Skin of body (tissue), 2 donors: ENCODE results near the gene CSAG3. TPM values are rescaled to one million over a fixed set of nuclear protein-coding genes. Genes with fewer than 3 reads are reported as not detected.
"Not testable (repeated sequence)": the region's sequence is repeated elsewhere in the genome, so short reads cannot be mapped to it uniquely, and the experiment has no call there.

Experiments
- DNase-seq: peaks from one replicate; lab custom pipeline; 2025; lab: John Stamatoyannopoulos, UW
- total RNA-seq: library from RNA; depleted of rRNA; stranded (reverse); fragments of >200 nt; gene quantifications from one replicate; pipeline ENCODE4 v1.2.3, GENCODE V29; 2014

Gene CSAG3
- total RNA-seq = not detected

DNA sequence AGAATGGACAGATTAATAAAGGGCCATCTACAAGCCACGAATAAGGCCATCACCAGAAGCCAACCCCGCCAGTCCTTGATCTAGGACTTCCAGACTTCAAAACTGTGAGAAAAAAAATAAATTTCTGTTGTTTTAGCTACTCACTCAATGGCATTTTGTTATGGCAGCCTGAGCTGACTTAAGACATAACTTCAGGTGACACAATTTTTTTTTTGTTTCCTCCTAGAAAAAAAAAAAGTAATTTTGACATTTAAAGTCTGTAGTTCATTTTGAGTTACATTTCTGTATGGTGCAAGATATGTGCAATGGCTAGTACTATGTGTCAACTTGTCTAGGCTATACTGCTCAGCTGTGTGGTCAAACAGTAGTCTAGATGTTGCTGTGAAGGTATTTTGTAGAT is at the start of gene CSAG3:
Gene CSAG3, plus strand, starts transcription at position 301 of the 400 bp plus-strand sequence.
- not testable (repeated sequence) for DNase-seq

DNA sequence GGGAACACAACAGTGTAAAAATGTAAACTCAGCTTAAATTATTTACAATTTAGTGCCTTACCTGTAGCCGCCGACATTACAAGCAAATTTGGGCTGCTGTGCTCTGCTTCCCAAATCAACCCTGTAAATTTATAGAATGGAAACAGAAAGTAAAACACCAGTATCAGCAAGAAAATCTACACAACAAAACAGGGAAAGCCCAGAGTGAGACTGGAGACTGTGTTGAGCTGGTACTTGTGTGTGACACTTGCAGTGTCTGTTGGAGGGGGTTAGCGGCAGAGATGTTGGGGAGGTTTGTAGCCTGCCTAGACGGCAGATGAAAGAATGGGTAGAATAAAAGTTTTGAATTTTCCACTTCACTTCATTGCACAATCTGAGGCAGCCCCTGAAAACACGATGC is 45.8 kb upstream of the CSAG3 start:
- not testable (repeated sequence) for DNase-seq

DNA sequence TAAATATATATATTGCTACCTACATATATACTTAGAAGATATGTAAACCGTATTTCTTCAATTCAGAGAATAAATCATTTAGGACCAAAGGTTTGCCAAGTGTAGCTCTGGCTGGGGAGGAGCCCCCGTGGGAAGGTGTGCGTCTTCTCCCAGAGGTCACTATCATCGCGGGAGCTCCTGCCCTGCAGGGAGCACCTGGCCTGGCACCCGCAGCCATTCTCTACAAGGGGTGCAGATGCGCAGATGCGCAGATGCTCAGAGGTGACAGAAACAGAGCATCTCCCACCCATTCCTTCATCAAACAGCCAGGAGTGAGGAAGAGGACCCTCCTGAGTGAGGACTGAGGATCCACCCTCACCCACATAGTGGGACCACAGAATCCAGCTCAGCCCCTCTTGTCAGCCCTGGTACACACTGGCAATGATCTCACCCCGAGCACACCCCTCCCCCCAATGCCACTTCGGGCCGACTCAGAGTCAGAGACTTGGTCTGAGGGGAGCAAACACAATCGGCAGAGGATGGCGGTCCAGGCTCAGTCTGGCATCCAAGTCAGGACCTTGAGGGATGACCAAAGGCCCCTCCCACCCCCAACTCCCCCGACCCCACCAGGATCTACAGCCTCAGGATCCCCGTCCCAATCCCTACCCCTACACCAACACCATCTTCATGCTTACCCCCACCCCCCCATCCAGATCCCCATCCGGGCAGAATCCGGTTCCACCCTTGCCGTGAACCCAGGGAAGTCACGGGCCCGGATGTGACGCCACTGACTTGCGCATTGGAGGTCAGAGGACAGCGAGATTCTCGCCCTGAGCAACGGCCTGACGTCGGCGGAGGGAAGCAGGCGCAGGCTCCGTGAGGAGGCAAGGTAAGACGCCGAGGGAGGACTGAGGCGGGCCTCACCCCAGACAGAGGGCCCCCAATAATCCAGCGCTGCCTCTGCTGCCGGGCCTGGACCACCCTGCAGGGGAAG is 44.9 kb upstream of the CSAG3 start, which contains the start of gene MAGEA2B:
Gene MAGEA2B, plus strand, starts transcription at position 814 of the 973 bp plus-strand sequence. CDS start 2,479 bp downstream, outside the sequence.
- DNase-seq = not testable (repeated sequence)

DNA sequence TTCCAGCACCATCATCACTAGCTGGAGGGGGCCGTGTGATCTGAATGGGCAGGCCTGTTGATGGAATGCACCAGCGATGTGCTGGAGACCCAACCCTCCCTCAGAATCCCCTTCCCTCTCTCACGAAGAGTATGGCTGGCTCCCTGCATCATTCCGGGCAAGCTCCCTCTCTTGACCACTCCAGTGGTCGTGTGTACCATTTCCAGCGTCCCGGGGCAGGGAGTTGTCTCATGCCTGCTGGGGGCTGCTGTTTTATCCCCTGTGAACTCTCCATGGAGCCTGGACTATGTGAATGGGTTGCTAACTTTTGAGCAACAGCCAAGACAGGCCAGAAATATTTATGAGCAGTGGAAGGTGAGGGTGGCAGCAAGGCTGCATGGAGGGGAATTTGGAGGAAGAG is 33.6 kb upstream of the CSAG3 start:
- DNase-seq = no peak

DNA sequence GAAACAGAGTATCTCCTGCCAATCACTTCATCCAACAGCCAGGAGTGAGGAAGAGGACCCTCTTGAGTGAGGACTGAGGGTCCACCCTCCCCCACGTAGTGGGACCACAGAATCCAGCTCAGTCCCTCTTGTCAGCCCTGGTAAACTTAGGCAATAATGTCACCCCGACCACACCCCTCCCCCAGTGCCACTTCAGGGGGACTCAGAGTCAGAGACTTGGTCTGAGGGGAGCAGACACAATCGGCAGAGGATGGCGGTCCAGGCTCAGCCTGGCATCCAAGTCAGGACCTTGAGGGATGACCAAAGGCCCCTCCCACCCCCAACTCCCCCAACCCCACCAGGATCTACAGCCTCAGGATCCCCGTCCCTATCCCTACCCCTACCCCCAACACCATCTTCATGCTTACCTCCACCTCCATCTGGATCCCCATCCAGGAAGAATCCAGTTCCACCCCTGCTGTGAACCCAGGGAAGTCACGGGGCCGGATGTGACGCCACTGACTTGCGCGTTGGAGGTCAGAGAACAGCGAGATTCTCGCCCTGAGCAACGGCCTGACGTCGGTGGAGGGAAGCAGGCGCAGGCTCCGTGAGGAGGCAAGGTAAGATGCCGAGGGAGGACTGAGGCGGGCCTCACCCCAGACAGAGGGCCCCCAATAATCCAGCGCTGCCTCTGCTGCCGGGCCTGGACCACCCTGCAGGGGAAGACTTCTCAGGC is 25.6 kb upstream of the CSAG3 start, which contains the start of the genes CSAG1 and MAGEA12:
Gene CSAG1, minus strand, starts transcription at position 461 of the 715 bp plus-strand sequence. CDS start 1,261 bp downstream, outside the sequence.
Gene MAGEA12, plus strand, starts transcription at position 497 of the 715 bp plus-strand sequence. CDS start 2,405 bp downstream, outside the sequence.
- no peak for DNase-seq

DNA sequence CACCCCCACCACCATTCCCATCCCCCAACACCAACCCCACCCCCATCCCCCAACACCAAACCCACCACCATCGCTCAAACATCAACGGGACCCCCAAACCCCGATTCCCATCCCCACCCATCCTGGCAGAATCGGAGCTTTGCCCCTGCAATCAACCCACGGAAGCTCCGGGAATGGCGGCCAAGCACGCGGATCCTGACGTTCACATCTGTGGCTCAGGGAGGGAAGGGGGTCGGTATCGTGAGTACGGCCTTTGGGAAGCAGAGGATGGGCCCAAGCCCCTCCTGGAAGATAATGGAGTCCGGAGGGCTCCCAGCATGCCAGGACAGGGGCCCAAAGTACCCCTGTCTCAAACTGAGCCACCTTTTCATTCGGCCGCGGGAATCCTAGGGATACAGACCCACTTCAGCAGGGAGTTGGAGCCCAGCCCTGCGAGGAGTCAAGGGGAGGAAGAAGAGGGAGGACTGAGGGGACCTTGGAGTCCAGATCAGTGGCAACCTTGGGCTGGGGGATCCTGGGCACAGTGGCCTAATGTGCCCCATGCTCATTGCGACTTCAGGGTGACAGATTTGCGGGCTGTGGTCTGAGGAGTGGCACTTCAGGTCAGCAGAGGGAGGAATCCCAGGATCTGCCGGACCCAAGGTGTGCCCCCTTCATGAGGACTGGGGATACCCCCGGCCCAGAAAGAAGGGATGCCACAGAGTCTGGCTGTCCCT is 24.7 kb upstream of the CSAG3 start:
- DNase-seq = not testable (repeated sequence)

DNA sequence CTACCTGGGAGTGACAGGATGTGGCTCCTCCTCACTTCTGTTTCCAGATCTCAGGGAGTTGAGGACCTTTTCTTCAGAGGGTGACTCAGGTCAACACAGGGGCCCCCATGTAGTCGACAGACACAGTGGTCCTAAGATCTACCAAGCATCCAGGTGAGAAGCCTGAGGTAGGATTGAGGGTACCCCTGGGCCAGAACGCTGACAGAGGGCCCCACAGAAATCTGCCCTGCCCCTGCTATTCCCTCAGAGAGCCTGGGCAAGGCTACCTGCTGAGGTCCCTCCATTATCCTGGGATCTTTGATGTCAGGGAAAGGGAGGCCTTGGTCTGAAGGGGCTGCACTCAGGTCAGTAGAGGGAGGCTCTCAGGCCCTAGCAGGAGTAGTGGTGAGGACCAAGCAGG is 23.9 kb upstream of the CSAG3 start:
- no peak for DNase-seq

DNA sequence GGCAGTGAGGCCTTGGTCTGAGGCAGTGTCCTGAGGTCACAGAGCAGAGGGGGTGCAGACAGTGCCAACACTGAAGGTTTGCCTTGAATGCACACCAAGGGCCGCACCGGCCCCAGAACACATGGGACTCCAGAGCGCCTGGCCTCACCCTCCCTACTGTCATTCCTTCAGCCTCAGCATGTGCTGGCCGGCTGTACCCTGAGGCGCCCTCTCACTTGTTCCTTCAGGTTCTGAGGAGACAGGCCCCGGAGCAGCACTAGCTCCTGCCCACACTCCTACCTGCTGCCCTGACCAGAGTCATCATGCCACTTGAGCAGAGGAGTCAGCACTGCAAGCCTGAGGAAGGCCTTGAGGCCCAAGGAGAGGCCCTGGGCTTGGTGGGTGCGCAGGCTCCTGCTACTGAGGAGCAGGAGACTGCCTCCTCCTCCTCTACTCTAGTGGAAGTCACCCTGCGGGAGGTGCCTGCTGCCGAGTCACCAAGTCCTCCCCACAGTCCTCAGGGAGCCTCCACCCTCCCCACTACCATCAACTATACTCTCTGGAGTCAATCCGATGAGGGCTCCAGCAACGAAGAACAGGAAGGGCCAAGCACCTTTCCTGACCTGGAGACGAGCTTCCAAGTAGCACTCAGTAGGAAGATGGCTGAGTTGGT is 23.0 kb upstream of the CSAG3 start:
- DNase-seq = no peak

DNA sequence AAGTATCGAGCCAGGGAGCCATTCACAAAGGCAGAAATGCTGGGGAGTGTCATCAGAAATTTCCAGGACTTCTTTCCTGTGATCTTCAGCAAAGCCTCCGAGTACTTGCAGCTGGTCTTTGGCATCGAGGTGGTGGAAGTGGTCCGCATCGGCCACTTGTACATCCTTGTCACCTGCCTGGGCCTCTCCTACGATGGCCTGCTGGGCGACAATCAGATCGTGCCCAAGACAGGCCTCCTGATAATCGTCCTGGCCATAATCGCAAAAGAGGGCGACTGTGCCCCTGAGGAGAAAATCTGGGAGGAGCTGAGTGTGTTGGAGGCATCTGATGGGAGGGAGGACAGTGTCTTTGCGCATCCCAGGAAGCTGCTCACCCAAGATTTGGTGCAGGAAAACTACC is 22.5 kb upstream of the CSAG3 start:
- DNase-seq = not testable (repeated sequence)

DNA sequence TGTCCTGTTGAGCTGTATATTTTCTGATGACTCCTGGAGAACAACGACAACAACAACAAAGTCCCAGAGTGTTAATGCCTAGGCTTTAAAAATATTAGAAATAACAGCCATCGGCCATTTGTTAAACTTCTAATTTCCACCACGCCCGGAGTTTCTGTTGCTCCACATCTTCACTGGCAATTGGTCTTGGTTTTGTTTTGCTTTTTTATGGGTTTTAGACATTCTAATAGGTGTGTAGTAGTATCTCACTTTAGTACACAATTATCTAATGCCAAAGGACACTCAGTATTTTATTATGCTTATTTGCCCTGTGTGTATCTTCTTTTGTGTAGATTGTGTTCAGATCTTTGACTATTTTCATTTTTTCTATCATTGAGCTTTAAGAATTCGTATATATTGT is 20.5 kb upstream of the CSAG3 start:
- no peak for DNase-seq

DNA sequence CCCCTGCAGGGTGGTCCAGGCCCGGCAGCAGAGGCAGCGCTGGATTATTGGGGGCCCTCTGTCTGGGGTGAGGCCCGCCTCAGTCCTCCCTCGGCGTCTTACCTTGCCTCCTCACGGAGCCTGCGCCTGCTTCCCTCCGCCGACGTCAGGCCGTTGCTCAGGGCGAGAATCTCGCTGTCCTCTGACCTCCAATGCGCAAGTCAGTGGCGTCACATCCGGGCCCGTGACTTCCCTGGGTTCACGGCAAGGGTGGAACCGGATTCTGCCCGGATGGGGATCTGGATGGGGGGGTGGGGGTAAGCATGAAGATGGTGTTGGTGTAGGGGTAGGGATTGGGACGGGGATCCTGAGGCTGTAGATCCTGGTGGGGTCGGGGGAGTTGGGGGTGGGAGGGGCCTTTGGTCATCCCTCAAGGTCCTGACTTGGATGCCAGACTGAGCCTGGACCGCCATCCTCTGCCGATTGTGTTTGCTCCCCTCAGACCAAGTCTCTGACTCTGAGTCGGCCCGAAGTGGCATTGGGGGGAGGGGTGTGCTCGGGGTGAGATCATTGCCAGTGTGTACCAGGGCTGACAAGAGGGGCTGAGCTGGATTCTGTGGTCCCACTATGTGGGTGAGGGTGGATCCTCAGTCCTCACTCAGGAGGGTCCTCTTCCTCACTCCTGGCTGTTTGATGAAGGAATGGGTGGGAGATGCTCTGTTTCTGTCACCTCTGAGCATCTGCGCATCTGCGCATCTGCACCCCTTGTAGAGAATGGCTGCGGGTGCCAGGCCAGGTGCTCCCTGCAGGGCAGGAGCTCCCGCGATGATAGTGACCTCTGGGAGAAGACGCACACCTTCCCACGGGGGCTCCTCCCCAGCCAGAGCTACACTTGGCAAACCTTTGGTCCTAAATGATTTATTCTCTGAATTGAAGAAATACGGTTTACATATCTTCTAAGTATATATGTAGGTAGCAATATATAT is 5.0 kb upstream of the CSAG3 start, which contains the start of gene MAGEA2:
Gene MAGEA2, minus strand, starts transcription at position 157 of the 965 bp plus-strand sequence. CDS start 2,479 bp downstream, outside the sequence.
- not testable (repeated sequence) for DNase-seq

DNA sequence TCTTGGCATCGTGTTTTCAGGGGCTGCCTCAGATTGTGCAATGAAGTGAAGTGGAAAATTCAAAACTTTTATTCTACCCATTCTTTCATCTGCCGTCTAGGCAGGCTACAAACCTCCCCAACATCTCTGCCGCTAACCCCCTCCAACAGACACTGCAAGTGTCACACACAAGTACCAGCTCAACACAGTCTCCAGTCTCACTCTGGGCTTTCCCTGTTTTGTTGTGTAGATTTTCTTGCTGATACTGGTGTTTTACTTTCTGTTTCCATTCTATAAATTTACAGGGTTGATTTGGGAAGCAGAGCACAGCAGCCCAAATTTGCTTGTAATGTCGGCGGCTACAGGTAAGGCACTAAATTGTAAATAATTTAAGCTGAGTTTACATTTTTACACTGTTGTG is 4.1 kb upstream of the CSAG3 start:
- DNase-seq = not testable (repeated sequence)

DNA sequence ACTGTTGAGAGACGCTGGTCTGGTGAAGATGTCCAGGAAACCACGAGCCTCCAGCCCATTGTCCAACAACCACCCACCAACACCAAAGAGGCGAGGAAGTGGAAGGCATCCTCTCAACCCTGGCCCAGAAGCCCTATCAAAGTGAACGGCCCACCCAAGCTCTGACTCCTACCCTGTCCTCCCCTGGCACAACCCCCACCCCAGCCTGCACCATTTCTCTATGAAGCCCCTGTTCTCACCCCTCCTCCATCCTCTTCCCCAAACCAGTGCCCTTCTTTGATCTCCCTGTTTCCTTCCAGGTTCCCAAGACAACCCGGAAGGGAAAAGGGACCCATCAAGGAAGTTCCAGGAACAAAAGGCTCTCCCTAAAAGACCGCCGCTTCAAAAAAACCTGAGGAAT is 526 bp downstream of the CSAG3 start:
- not testable (repeated sequence) for DNase-seq

DNA sequence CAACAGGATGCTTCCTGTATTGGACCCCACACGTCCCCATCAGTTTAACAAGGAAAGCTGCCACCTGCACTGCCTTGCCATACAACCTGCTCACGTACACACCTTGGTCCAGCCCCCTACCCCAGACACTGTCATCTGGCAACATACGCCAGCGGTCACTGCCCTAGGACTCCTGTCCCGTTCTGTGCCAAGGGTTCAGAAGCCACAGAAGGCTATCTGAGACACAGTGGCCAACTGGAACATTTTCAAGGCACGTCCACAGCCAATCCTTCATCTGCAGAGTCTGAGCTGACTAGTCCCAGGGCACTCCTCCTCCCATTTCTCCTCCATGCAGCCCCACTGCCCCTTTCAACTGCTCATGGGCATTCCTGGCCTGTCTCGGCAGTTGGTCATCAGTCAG is 2.6 kb downstream of the CSAG3 start:
- DNase-seq = not testable (repeated sequence)

DNA sequence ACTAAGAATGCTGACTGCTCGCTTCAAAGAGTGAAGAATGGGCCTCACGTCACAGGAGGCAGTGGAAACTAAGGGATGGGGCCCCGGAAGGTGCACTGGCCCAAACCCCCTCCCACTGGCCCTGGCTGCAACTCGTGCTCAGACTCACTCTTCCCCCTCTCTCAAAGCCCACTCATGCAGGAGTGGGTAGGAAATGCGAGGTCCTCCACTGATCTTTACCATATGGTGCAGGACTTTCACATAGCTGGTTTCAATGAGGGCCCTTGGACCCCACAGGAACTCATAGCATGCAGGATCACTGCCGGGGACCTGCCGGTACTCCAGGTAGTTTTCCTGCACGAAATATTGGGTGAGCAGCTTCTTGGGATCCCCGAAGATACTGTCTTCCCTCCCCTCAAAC is 7.5 kb downstream of the CSAG3 start:
- DNase-seq = not testable (repeated sequence)

DNA sequence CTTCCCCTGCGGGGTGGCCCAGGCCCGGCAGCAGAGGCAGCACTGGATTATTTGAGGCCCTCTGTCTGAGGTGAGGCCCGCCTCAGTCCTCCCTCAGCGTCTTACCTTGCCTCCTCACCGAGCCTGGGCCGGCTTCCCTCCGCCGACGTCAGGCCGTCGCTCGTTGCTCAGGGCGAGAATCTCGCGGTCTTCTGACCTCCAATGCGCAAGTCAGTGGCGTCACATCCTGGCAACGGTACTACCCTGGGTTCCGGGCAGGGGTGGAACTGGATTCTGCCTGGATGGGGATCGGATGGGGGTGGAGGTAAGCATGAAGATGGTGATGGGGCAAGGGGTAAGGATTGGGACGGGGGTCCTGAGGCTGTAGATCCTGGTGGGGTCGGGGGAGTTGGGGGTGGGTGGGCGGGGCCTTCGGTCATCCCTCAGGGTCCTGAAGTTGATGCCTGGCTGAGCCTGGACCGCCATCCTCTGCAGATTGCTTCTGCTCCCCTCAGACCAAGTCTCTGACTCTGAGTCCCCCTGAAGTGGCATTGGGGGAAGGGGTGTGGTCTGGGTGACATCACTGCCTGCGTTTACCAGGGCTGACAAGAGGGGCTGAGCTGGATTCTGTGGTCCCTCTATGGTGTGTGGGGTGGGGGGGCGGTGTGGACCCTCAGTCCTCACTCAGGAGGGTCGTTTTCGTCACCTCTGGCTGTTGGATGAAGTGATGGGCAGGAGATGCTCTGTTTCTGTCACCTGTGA is 10.7 kb downstream of the CSAG3 start, which contains the start of gene MAGEA6:
Gene MAGEA6, minus strand, starts transcription at position 141 of the 741 bp plus-strand sequence. CDS start 2,039 bp downstream, outside the sequence.
- DNase-seq = not testable (repeated sequence)

DNA sequence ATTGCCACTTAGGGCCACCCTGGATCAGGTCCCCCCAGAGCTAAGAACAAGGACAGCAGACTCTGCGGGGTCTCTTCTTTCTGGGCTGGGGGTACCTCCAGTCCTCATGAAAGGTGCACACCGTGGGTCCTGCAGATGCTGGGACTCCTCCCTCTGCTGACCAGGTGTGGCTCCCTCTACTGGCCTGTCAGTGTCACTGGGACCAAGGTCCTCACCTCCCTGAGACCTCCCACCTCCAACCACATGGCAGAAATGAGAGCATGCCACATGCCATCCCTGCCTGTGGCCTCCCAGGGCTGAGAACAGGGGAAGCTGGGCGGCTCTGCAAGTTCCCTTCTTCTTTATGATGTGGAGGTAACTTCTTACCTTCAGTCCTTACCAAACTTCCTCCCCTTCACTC is 28.0 kb downstream of the CSAG3 start:
- DNase-seq = not testable (repeated sequence)

DNA sequence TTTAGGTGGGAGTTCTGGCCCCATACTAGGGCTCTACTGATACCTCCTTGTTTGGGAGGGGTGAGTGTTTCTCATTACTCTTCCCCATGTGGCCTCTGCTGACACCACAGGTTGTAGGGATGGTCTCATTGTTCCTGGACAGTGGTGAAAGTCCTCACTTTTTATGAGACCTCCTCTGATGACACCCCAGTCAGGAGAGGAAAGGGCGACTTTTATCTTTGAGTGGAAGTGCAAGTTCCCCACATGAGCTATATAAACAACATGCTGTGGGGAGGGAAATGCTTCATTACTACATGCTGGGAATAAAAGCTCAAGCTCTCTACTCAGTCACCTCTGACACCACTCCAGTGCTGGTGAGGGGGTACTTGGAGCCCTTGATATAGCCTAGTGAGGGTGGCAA is 39.9 kb downstream of the CSAG3 start:
- no peak for DNase-seq
